NCI-H2196 treated with DMSO at 0.1 percent for 48 hours (cell line): Measurements from ENCODE around the gene SH3D19.
"Not testable (repeated sequence)": the region's sequence is repeated elsewhere in the genome, so short reads cannot be mapped to it uniquely, and the experiment has no call there.

ENCODE experiments used
- DNase-seq: peaks from one replicate; lab custom pipeline; 2025; ENCODE audit not compliant: unreplicated experiment; lab: John Stamatoyannopoulos, UW

SH3D19 gene

DNA sequence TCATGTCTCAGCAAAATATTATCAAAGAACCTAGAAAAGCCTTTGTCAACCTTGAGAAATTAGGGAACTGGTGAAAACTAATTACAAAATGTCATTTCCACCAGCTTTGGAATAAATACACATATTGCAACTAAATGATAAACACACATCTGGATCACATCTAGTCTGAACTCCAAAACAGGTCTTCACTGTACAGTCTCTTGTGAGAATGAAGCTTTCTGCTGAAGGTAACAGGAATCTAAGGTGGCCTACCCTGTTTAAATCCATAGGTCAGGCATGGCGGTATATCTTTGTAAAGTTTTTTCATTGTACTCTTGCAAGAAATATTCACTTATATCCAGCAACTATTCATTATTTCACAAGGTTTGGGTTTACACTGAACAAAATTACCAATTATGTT lies 1.7 kb downstream of the SH3D19 start:
- no peak for DNase-seq

DNA sequence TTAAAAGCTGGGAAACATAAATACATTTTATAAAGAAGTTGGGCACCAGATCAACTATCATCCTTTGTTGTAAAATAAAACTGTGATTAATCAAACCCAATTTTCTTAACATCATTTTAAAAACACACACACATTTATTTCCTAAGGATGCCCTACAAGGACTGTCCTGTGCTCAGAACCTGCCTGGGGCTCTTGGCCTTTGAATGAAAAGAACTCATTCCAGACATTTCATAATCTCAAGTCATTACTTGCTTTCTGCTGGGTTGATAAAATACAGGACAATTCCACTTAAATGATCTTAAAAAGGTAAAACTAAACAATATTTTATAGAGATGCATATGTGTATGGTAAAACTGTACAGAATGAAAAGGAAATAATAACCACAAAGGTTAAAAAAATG lies 2.8 kb downstream of the SH3D19 start:
- DNase-seq, result no peak

DNA sequence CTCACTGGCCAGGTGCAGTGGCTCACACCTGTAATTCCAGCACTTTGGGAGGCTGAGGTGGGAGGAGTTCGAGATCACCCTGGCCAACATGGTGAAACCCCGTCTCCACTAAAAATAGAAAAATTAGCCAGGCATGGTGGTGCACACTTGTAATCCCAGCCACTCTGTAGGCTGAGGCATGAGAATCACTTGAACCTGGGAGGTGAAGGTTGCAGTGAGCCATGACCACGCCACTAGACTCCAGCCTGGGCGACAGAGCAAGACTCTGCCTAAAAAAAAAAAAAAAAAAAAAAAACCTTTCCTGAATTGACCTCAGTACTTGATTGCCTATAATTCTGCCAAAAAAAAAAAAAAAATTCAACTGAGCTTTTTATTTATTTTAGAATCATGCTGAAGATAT lies 3.2 kb downstream of the SH3D19 start:
- DNase-seq, result not testable (repeated sequence)

DNA sequence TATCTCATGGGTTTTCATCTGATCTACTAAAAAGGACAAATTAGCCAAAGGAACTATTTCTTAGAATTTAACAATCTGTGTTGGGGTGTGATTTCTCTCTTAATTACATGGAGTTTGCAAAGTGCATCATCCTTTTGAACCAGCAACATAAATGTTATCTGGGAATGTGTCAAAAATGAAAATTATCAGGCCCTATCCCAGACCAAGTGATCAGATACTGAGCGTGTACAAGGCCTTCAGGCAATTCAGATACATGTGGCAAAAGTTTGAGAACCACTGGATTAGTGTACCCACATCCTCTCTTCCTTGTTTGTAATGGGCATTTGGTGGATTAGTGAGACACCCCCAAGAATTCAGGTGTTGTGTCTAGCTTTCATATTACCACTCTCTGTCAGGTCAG lies 3.8 kb downstream of the SH3D19 start:
- no peak for DNase-seq

DNA sequence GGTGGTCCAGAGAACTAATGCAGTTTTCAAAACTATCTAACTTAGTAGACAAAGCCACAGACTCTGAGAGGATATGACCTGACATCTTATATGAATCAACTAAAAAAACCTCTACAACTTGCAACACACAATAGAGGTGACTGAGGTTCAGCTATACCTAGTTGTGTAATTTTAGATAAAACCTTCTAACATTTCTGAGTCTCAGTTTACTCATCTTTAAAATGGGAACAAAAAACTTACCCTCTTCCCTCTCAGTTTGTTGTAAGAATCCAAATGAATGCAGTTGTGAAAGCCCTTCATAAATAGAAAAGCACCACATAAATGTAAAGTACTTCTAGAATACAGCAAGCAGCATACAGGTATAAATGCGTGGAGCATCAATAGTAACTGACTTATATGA lies 5.9 kb downstream of the SH3D19 start:
- no peak for DNase-seq

DNA sequence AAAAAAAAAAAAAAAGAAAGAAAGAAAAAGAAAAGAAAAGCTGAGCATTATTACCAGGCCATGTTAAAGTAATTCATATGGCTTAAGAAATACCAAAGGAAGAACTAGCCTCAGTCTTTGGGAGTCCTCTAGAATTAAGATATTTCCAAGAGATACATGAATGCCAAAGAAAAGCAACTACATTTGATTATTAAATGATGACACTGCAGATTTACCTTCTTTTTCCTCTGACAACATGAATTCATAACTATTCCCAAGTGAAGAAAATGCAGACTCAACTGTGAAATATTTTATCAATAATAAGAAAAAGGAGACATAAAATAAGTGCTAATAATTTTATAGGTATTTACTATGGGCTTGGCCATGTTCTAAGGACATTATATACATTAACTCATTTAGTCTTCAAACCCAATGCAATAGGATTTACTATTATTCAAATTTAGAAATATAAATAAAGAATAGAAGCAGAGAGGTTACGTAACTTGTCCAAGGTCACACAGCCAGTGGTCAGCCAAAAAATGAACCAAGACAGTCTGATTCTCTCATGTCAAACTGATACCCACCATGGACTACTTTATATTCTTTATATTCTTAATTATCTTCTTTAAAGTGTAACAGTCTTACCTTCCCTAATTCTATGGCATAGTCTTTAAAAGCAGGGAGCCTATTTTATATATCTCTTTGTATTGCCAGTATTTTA lies 6.9 kb downstream of the SH3D19 start:
- no peak for DNase-seq

DNA sequence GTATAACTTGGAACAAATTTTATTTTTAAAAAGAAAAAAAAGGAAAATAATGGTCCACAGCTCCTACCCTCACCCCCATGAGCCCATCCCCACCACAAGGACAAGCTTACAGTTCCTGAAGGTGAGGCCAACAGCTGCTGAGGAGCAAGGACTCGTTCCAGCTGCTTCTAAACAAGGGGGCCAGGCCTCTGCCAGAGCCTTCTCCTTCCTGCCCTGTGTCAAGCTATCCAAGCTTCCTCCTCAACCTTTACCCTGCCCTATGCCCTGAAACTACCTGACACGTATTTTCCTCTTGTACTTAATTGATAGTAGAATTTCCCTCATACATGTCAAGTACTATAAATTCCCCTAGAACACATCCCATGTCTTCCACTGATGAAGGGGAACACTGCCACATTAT lies 8.8 kb downstream of the SH3D19 start:
- no peak for DNase-seq

DNA sequence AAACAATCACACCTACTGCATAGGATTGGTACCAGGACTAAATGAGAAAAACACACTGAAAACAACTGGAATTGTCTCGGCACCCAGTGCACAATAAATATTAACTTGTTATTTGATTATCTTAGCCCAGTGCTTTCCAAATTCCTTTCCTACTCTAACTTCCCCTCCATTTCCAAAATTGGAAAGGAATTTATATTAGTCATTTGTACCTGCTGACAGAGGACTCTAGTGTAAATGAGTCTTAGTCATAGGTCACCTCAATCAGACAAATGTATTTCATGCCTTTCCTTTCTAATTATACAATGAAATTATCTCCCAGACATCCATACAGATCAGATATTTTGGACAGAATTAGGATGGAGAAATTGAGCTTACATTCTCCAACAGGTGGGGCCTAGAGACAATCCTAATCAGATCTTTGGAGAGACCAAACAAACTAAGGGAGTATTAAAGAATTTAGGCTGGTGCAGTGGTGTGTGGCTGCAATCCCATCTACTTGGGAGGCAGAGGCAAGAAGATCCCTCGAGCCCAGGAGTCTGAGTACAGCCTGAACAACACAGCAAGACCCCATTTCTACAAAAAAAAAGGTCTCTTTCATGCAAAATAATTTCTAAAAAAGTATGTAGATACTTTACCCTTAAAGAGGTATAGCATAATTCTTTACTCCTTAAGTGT lies 10.1 kb downstream of the SH3D19 start:
- no peak for DNase-seq

DNA sequence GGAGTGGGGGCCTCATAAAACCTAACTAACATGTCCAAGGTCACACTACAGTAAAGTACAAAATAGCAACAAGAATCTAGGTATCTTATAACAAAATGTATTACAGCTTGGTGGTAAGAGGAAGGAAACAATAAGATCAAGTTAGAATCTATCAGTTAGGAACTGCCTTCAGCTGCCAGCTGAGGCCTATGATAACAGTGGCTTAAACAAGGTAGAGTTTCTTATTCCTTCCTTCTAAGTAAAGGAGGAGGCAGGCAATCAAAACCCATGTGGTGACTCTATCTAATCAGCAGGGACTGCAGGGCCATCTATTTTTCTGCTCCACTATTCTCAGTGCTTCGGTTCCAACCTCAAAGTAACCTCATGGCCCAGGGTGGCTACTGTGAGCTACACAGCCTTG lies 10.9 kb downstream of the SH3D19 start:
- no peak for DNase-seq

DNA sequence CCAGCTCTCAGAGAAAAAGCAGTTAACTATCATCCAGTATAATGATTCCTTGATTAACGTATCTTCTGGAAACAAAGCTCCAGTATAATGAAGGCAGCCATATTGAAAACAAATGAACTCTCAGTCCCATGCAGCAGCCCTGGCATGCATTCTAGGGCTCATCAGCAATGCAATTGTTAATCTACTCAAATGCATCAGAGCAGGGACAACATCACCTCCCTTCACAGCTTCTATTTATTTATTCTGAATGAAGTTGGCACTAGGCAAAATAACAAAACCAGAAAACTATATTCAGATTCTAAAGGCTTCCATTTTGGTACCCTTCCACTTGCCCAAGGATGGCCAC lies 11.4 kb downstream of the SH3D19 start:
- no peak for DNase-seq

DNA sequence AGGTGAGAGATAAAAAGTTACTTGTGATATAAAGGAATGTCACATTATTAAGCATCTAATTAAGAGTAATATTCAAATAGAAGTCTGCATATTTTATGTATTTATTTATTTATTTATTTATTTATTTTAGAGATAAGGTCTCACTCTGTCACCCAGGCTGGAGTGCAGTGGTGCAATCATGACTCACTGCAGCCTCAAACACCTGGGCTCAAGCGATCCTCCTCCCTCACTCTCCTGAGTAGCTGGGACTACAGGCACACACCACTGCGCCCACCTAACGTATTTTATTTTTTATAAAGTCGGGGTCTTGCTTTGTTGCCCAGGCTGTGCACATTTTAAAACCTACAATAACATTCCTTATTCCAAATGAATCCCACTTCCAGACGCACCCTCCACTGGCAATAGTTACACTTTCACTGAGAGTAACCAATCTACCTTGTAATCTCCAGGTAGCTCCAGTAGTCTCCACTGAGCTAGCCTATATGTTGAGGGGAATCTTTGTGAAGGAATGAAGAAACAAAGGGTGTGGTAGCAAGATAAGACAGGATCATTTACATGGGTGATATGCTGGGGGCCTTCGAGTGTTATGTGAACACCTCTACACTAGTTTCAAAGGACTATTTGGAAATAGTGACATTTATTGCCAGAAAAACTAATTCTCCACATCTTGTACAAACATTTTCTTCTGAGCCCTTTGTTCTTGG lies 11.9 kb downstream of the SH3D19 start:
- no peak for DNase-seq

DNA sequence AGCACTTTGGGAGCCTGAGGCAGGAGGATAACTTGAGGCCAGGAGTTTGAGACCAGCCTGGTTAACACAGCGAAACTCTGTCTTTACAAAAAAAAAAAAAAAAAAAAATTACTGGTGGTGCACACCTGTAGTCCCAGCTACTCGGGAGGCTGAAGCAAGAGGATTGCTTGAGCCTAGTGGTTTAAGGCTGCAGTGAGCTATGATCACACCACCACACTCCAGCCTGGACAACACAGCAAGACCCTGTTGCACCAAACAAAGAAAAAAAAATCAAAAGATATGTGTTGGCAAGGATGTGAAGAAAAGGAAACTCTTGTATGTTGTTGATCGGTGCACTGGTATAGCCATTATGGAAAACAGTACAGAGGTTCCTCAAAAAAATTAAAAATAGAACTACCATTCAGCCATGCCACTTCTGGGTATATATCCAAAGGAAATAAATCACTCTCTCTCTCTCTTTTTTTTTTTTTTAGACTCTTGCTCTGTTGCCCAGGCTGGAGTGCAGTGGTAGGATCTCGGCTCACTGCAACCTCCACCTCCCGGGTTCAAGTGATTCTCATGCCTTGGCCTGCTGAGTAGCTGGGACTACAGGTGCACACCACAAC lies 15.2 kb downstream of the SH3D19 start:
- DNase-seq, result no peak

DNA sequence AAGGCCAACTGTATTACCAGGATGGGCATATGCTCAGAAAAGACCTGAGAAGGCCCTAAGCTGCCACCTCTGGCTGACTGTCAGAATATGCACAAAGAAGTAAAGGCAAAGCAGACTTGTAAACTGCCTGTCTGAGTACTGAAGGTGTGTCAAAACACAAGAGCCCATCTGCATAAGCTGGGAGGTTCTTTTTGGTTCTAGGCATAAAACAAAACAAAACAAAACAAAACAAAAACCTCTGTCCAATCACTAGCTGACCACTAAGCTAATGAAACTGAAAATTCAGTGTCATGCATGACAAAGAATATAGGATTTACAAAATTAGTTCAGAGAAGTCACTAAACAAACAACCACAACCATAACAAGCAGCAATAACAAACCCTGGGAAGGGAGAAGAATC lies 20.6 kb downstream of the SH3D19 start:
- no peak for DNase-seq

DNA sequence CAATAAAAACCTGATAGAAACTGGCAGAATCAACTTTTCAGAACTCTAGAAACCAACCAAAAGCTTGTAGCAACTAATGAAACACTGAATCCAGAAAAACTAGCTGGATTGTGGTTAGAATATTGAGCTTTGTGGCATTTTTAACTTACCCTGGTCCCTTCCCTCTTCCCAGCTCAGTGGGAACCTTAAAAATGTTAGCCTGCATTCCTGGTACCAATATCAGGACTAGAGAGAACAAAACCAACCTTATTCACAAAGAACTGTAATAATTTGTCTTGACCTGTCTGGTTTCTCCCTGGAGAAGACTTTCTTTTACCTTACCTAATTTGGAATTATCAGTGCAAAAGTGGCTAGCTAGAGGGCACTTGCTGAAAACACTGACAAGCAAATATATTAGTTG lies 21.2 kb downstream of the SH3D19 start:
- no peak for DNase-seq

DNA sequence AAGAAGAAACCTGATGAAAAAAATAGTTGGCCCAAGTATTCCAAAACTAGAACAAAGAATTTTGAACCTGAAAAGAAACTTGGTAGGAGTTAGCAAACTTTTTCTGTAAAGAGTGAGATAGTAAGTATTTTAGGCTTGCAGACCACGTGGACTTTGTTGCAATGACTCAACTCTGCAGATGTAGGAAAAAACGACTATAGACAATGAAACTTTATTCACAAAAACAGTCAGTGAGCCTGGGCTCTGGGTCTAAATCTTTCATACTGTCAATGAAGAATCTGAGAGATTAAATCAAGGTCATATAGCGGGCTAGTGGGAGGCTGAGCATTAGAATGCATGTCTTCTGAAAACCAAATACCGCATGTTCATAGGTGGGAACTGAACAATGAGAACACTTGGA lies 23.0 kb downstream of the SH3D19 start:
- DNase-seq, result no peak

DNA sequence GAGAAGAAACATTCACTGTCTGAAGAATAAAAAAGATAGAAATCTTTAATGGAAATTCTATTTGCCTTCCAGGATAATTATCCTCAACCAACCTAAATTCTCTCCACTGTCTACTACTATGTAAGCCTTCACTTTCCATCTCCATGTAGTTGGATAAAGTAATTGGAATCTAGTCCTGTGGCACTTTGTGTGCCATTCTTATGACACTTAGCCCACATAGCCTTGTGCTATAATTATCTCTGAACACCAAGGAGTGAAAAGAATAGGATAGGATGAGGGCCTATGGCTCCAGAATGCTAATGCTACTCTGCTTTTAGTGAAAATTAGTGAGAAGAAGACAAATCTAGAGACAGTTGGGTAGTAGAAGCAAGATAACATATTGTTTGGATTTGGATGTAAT lies 28.2 kb downstream of the SH3D19 start:
- no peak for DNase-seq

DNA sequence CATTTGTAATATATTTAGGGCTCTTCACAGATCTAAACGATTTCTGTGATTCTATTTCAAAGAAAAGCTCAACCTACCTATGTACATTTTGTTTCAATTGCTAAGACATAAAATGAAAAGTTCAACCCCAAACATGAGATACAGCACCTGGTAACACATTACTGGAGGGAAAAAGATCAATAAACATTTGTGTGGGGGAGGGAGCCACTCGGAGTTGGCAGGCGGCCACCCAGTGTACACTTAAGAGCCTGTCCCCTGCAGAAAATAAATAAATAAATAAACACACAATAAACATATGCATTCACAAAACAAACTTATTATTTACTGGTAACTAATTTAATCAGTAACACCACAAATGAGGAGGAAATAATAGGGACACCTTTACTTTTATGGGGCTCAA lies 29.2 kb downstream of the SH3D19 start:
- no peak for DNase-seq

DNA sequence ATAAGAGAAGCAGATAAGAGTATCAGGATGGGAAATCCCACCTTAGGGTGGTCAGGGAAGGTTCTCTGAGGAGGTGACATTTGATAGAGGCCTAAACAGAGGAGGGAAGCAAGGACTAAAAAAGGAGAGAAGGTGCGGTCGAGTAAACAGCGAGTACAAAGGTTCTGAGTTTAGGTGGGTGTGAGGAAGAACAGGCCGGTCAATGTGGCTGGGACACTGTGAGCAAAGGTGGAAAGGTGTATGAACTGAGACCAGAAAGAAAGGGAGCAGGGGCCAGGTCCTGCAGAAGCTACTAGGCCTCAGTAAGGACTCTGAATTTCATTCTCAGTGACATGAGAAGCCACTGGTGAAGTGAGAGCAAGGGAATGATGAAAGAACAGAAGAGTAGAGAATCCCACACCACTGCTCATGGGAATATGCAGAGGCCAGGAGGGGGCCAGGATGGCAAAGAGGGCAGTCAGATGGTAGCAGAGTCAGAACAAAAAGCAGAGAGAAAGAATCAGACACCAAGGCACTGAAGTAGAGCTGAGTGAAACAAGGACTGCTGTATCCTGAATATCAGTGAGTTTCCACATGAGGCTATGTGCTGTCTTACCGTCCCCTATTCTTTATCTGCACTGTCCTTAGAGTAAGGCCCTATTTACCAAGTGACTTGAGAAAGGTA lies 30.4 kb downstream of the SH3D19 start:
- no peak for DNase-seq

DNA sequence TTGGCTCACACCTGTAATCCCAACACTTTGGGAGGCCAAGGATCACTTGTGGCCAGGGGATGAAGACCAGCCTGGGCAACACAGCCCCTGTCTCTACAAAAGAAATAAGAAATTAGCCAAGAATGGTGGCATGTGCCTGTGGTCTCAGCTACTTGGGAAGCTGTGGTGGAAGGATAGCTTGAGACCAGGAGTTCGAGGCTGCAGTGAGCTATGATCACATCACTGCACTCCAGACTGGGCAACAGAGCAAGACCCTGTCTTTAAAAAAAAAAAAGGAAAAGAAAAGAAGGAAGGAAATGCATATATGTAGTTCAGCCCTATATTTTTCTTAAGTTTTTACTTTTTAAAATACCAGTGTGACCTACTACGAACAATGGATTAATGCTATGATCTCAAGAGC lies 33.4 kb downstream of the SH3D19 start:
- no peak for DNase-seq

DNA sequence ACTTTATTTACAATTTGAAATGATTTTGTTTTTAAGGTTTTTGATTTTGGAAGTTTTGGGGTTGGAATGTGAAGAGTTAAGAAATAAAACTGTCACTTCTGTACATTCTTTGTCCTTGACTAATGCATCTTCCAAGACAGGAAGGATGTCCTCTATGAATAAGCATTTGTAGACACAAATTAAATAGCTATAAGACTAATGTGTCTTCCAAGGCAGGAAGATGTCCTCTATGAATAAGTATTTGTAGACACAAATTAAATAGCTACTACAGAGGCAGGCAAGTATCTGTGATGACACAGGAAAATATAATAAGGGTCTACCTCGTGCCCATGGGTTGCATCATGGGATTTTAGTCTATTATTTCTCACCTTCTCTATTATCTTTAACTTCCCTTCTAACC lies 33.9 kb downstream of the SH3D19 start:
- no peak for DNase-seq

DNA sequence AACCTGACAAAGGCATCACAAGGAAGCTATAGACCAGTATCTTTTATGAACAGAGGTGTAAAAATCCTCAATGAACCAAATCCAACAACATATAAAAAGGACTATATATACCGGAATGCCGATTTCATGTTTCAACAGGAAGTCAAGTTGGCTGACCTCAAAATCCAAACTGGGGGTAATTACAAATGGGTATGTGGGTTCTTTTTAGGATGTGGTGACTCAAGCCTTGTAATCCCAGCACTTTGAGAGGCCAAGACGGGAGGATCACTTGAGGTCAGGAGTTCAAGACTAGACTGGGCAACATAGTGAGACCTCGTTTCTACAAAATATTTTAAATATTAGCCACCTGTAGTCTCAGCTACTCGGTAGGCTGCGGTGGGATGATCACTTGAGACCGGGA lies 38.0 kb downstream of the SH3D19 start:
- no peak for DNase-seq
